WTC11 (cell line): ENCODE results near the gene IGFBP1. TPM values are rescaled to one million over a fixed set of nuclear protein-coding genes. Genes with fewer than 3 reads are reported as not detected.

Experiments
- ATAC-seq: fragments of 200-7000 bp; cut with Tn5 transposase; 2 replicates; pipeline ENCODE4 v1.10.0; 2021; ENCODE audit warnings: mild to moderate bottlenecking, moderate library complexity
- CTCF ChIA-PET: fragments of 300-600 bp; sonication (Branson Sonifier 250); formaldehyde crosslinking; loops from one replicate; lab custom pipeline; 2021; ENCODE audit warnings: antibody characterized with exemption; lab: Charles Lee
- POLR2A ChIA-PET: fragments of 350-600 bp; sonication (Branson Sonifier 250); formaldehyde crosslinking; loops from one replicate; lab custom pipeline; 2021; ENCODE audit warnings: antibody characterized with exemption; lab: Charles Lee
- DNase-seq: peaks from one replicate; pipeline ENCODE4 v3.0.0; 2021; ENCODE audit warnings: low spot score
- H3K27ac Mint-ChIP-seq: 2 replicates; pipeline ENCODE4 v1.8.0; 2021; ENCODE audit warnings: mixed read lengths
- H3K27me3 Mint-ChIP-seq: 2 replicates; pipeline ENCODE4 v1.8.0; 2021; ENCODE audit warnings: low read depth, mild to moderate bottlenecking, moderate library complexity, mixed read lengths
- H3K36me3 Mint-ChIP-seq: 2 replicates; pipeline ENCODE4 v1.8.0; 2021; ENCODE audit warnings: mixed read lengths
- H3K4me1 Mint-ChIP-seq: 2 replicates; pipeline ENCODE4 v1.8.0; 2022; ENCODE audit warnings: mixed read lengths
- H3K4me3 Mint-ChIP-seq: 2 replicates; pipeline ENCODE4 v1.8.0; 2021; ENCODE audit warnings: mild to moderate bottlenecking, moderate library complexity, mixed read lengths
- H3K9me3 Mint-ChIP-seq: 2 replicates; pipeline ENCODE4 v1.8.0; 2021; ENCODE audit warnings: mixed read lengths
- CBFB ChIP-seq: sonication (generic); formaldehyde crosslinking; IDR thresholded peaks from 2 replicates; pipeline ENCODE4 v1.8.1; 2022; ENCODE audit warnings: mild to moderate bottlenecking, low read depth, missing genetic modification reagents
- CTCF ChIP-seq: fragments of 200-600 bp; IDR thresholded peaks from 2 replicates; pipeline ENCODE4 v1.8.0; 2022; ENCODE audit warnings: antibody characterized with exemption
- FOXP1 ChIP-seq: sonication (generic); formaldehyde crosslinking; IDR thresholded peaks from 2 replicates; pipeline ENCODE4 v1.8.0; 2022; ENCODE audit warnings: missing genetic modification reagents, mild to moderate bottlenecking, moderate library complexity, borderline replicate concordance
- GRHL2 ChIP-seq: fragments of 250-450 bp; sonication (Bioruptor Pico); IDR thresholded peaks from 2 replicates; pipeline ENCODE4 v1.8.0; 2022; ENCODE audit warnings: mild to moderate bottlenecking, moderate library complexity; ENCODE audit not compliant: insufficient replicate concordance, severe bottlenecking
- KAT7 ChIP-seq: sonication (generic); formaldehyde crosslinking; IDR thresholded peaks from 2 replicates; pipeline ENCODE4 v1.8.1; 2023; ENCODE audit warnings: missing genetic modification reagents, mild to moderate bottlenecking, borderline replicate concordance
- MLX ChIP-seq: sonication (generic); formaldehyde crosslinking; IDR thresholded peaks from 2 replicates; pipeline ENCODE4 v1.8.1; 2023; ENCODE audit warnings: mild to moderate bottlenecking, missing genetic modification reagents, moderate library complexity
- NFATC4 ChIP-seq: fragments of 250-450 bp; sonication (Bioruptor Pico); IDR thresholded peaks from 2 replicates; pipeline ENCODE4 v1.9.0; 2021; ENCODE audit warnings: mild to moderate bottlenecking
- NFYB ChIP-seq: sonication (generic); formaldehyde crosslinking; conservative IDR thresholded peaks from 2 replicates; pipeline ENCODE4 v1.8.0; 2022; ENCODE audit warnings: low read depth, missing genetic modification reagents
- NR2C2 ChIP-seq: sonication (generic); formaldehyde crosslinking; IDR thresholded peaks from 2 replicates; pipeline ENCODE4 v1.8.0; 2022; ENCODE audit warnings: mild to moderate bottlenecking, missing genetic modification reagents
- PRRX2 ChIP-seq: fragments of 250-450 bp; sonication (Bioruptor Pico); IDR thresholded peaks from 2 replicates; pipeline ENCODE4 v1.8.0; 2021; ENCODE audit warnings: mild to moderate bottlenecking
- RELA ChIP-seq: sonication (generic); formaldehyde crosslinking; IDR thresholded peaks from 2 replicates; pipeline ENCODE4 v1.8.1; 2022; ENCODE audit warnings: missing genetic modification reagents, mild to moderate bottlenecking, borderline replicate concordance
- RORB ChIP-seq: fragments of 250-450 bp; sonication (Bioruptor Pico); IDR thresholded peaks from 2 replicates; pipeline ENCODE4 v1.9.0; 2021; ENCODE audit warnings: mild to moderate bottlenecking
- SMAD3 ChIP-seq: sonication (generic); formaldehyde crosslinking; IDR thresholded peaks from 2 replicates; pipeline ENCODE4 v1.8.0; 2022; ENCODE audit warnings: missing genetic modification reagents, mild to moderate bottlenecking, borderline replicate concordance
- TEAD1 ChIP-seq: sonication (generic); formaldehyde crosslinking; IDR thresholded peaks from 2 replicates; pipeline ENCODE4 v1.8.0; 2022; ENCODE audit warnings: mild to moderate bottlenecking, missing genetic modification reagents
- TEAD4 ChIP-seq: sonication (generic); formaldehyde crosslinking; IDR thresholded peaks from 2 replicates; pipeline ENCODE4 v1.8.0; 2022; ENCODE audit warnings: mild to moderate bottlenecking, missing genetic modification reagents
- TP53 ChIP-seq: sonication (generic); formaldehyde crosslinking; IDR thresholded peaks from 2 replicates; pipeline ENCODE4 v1.8.1; 2023; ENCODE audit warnings: mild to moderate bottlenecking, missing genetic modification reagents
- ZNF416 ChIP-seq: fragments of 250-450 bp; sonication (Bioruptor Pico); IDR thresholded peaks from 2 replicates; pipeline ENCODE4 v1.9.0; 2021; ENCODE audit warnings: mild to moderate bottlenecking, inconsistent platforms
- total RNA-seq: library from RNA; stranded (reverse); gene quantifications from 3 replicates; pipeline ENCODE4 v1.2.3, GENCODE V29; 2021
- TF ChIP-seq, protein P1 (sequence below): sonication (generic); formaldehyde crosslinking; IDR thresholded peaks from 2 replicates; pipeline ENCODE4 v1.8.1; 2022; ENCODE audit warnings: low read depth, missing genetic modification reagents, borderline replicate concordance
- TF ChIP-seq, protein P2 (sequence below): fragments of 250-450 bp; sonication (Bioruptor Pico); IDR thresholded peaks from 2 replicates; pipeline ENCODE4 v1.9.0; 2021; ENCODE audit warnings: mild to moderate bottlenecking
- TF ChIP-seq, protein P3 (sequence below): sonication (generic); formaldehyde crosslinking; IDR thresholded peaks from 2 replicates; pipeline ENCODE4 v1.8.1; 2022; ENCODE audit warnings: mild to moderate bottlenecking, missing genetic modification reagents, moderate library complexity, borderline replicate concordance
- TF ChIP-seq, protein P4 (sequence below): sonication (generic); formaldehyde crosslinking; IDR thresholded peaks from 2 replicates; pipeline ENCODE4 v1.8.0; 2022; ENCODE audit warnings: missing genetic modification reagents
- TF ChIP-seq, protein P5 (sequence below): sonication (generic); formaldehyde crosslinking; IDR thresholded peaks from 2 replicates; pipeline ENCODE4 v1.8.0; 2022; ENCODE audit warnings: mild to moderate bottlenecking, missing genetic modification reagents

The IGFBP1 gene
- total RNA-seq, 1 experiment from 2014 or later, result 0.37 TPM

GRCh38 chr7:45901566-45901965 lies 13.3 kb downstream of the IGFBP1 start:
- peaks cover 3% of the 10 kb centered on the region; the same call in 1 of the 2 replicates for H3K4me1 Mint-ChIP-seq
- ATAC-seq, result no peak
- no peak overlapping the region for H3K4me3 Mint-ChIP-seq
- H3K36me3 Mint-ChIP-seq, result no peaks in the 10 kb centered on the region
- TF ChIP-seq KAT7 (CRISPR knock-in tag) (no peak), RELA (no peak), NFATC4 (CRISPR knock-in tag) (no peak), TP53 (CRISPR knock-in tag) (no peak), ZNF416 (no peak), FOXP1 (CRISPR knock-in tag) (no peak), SMAD3 (no peak), NFYB (CRISPR knock-in tag) (no peak), PRRX2 (CRISPR knock-in tag) (no peak), RORB (CRISPR knock-in tag) (no peak)
- TF ChIP-seq, protein P1, sequence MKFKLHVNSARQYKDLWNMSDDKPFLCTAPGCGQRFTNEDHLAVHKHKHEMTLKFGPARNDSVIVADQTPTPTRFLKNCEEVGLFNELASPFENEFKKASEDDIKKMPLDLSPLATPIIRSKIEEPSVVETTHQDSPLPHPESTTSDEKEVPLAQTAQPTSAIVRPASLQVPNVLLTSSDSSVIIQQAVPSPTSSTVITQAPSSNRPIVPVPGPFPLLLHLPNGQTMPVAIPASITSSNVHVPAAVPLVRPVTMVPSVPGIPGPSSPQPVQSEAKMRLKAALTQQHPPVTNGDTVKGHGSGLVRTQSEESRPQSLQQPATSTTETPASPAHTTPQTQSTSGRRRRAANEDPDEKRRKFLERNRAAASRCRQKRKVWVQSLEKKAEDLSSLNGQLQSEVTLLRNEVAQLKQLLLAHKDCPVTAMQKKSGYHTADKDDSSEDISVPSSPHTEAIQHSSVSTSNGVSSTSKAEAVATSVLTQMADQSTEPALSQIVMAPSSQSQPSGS (CRISPR knock-in tag), result no peak
- TF ChIP-seq, protein P2, sequence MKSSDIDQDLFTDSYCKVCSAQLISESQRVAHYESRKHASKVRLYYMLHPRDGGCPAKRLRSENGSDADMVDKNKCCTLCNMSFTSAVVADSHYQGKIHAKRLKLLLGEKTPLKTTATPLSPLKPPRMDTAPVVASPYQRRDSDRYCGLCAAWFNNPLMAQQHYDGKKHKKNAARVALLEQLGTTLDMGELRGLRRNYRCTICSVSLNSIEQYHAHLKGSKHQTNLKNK, result no peak
- TF ChIP-seq, protein P3, sequence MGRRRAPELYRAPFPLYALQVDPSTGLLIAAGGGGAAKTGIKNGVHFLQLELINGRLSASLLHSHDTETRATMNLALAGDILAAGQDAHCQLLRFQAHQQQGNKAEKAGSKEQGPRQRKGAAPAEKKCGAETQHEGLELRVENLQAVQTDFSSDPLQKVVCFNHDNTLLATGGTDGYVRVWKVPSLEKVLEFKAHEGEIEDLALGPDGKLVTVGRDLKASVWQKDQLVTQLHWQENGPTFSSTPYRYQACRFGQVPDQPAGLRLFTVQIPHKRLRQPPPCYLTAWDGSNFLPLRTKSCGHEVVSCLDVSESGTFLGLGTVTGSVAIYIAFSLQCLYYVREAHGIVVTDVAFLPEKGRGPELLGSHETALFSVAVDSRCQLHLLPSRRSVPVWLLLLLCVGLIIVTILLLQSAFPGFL (CRISPR knock-in tag), result no peak
- H3K9me3 Mint-ChIP-seq, result no peaks in the 10 kb centered on the region
- H3K27ac Mint-ChIP-seq, result no peak overlapping the region
- CTCF ChIA-PET, result interaction anchor here (0.6 to 1.9 kb wide), 4 partner anchors 11 to 38 kb away, joined by 3 to 7 read pairs (median 6); no protein-coding TSS in a partner anchor
- POLR2A ChIA-PET, result no interaction called here
- DNase-seq, result no peak
- H3K27me3 Mint-ChIP-seq, result peaks cover 8% of the 10 kb centered on the region; the same call in 1 of the 2 replicates

- peak; percentile 74 for ATAC-seq
- DNase-seq, result no peak
- TF ChIP-seq NR2C2 (CRISPR knock-in tag) (no peak), TEAD1 (CRISPR knock-in tag) (no peak), GRHL2 (CRISPR knock-in tag) (no peak), CBFB (CRISPR knock-in tag) (no peak), CTCF (no peak), MLX (CRISPR knock-in tag) (no peak), KAT7 (CRISPR knock-in tag) (no peak), TEAD4 (CRISPR knock-in tag) (no peak)
- TF ChIP-seq, protein P2, result no peak
- TF ChIP-seq, protein P4, sequence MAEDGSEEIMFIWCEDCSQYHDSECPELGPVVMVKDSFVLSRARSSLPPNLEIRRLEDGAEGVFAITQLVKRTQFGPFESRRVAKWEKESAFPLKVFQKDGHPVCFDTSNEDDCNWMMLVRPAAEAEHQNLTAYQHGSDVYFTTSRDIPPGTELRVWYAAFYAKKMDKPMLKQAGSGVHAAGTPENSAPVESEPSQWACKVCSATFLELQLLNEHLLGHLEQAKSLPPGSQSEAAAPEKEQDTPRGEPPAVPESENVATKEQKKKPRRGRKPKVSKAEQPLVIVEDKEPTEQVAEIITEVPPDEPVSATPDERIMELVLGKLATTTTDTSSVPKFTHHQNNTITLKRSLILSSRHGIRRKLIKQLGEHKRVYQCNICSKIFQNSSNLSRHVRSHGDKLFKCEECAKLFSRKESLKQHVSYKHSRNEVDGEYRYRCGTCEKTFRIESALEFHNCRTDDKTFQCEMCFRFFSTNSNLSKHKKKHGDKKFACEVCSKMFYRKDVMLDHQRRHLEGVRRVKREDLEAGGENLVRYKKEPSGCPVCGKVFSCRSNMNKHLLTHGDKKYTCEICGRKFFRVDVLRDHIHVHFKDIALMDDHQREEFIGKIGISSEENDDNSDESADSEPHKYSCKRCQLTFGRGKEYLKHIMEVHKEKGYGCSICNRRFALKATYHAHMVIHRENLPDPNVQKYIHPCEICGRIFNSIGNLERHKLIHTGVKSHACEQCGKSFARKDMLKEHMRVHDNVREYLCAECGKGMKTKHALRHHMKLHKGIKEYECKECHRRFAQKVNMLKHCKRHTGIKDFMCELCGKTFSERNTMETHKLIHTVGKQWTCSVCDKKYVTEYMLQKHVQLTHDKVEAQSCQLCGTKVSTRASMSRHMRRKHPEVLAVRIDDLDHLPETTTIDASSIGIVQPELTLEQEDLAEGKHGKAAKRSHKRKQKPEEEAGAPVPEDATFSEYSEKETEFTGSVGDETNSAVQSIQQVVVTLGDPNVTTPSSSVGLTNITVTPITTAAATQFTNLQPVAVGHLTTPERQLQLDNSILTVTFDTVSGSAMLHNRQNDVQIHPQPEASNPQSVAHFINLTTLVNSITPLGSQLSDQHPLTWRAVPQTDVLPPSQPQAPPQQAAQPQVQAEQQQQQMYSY (CRISPR knock-in tag), result no peak
- TF ChIP-seq, protein P5, sequence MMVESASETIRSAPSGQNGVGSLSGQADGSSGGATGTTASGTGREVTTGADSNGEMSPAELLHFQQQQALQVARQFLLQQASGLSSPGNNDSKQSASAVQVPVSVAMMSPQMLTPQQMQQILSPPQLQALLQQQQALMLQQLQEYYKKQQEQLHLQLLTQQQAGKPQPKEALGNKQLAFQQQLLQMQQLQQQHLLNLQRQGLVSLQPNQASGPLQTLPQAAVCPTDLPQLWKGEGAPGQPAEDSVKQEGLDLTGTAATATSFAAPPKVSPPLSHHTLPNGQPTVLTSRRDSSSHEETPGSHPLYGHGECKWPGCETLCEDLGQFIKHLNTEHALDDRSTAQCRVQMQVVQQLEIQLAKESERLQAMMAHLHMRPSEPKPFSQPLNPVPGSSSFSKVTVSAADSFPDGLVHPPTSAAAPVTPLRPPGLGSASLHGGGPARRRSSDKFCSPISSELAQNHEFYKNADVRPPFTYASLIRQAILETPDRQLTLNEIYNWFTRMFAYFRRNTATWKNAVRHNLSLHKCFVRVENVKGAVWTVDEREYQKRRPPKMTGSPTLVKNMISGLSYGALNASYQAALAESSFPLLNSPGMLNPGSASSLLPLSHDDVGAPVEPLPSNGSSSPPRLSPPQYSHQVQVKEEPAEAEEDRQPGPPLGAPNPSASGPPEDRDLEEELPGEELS, result no peak
- Mint-ChIP-seq H3K4me3 (no peak overlapping the region), H3K4me1 (peaks cover 3% of the 10 kb centered on the region; the same call in 1 of the 2 replicates), H3K27me3 (peaks cover 8% of the 10 kb centered on the region; the same call in 1 of the 2 replicates), H3K9me3 (no peaks in the 10 kb centered on the region), H3K27ac (no peak overlapping the region), H3K36me3 (no peaks in the 10 kb centered on the region)
- ChIA-PET CTCF (interaction anchor here (0.5 to 1.9 kb wide), 5 partner anchors 12 to 1774 kb away, joined by 4 to 9 read pairs (median 7); no protein-coding TSS in a partner anchor), POLR2A (no interaction called here)
Measured at GRCh38 chr7:45902820-45903219, 14.5 kb downstream of the IGFBP1 start.
